GM23338 (cell line): ENCODE data around the gene GPC5. TPM values are rescaled to one million over a fixed set of nuclear protein-coding genes. Genes with fewer than 3 reads are reported as not detected.

Experiments used
- ATAC-seq: fragments of 200-7000 bp; cut with Tn5 transposase; 3 replicates; pipeline ENCODE4 v1.9.1; 2020
- DNase-seq: peaks from one replicate; pipeline ENCODE4 v3.0.0-alpha.2; 2015; ENCODE audit warnings: low spot score
- H2AFZ ChIP-seq: fragments of 200-600 bp; sonication (generic); 2 replicates; pipeline ENCODE4 v1.8.0; 2016; ENCODE audit warnings: antibody characterized with exemption, mild to moderate bottlenecking, moderate library complexity
- H3F3A ChIP-seq: fragments of 200-600 bp; sonication (generic); replicated peaks from 2 replicates; pipeline ENCODE4 v1.8.0; 2017; ENCODE audit warnings: antibody characterized with exemption, mixed run types, low read depth
- H3K27ac ChIP-seq: fragments of 200-600 bp; sonication (generic); 2 replicates; pipeline ENCODE4 v1.6.1; 2016; ENCODE audit warnings: low read depth
- H3K27me3 ChIP-seq: fragments of 200-600 bp; sonication (generic); 2 replicates; pipeline ENCODE4 v1.8.0; 2016; ENCODE audit warnings: mild to moderate bottlenecking, mixed run types, moderate library complexity; ENCODE audit not compliant: insufficient read depth
- H3K36me3 ChIP-seq: fragments of 200-600 bp; sonication (generic); 2 replicates; pipeline ENCODE4 v1.8.0; 2016; ENCODE audit warnings: mild to moderate bottlenecking; ENCODE audit not compliant: insufficient read depth
- H3K4me1 ChIP-seq: fragments of 200-600 bp; sonication (generic); 2 replicates; pipeline ENCODE4 v1.8.0; 2016; ENCODE audit warnings: mild to moderate bottlenecking, moderate library complexity; ENCODE audit not compliant: insufficient read depth
- H3K4me2 ChIP-seq: fragments of 200-600 bp; sonication (generic); 2 replicates; pipeline ENCODE4 v1.7.1; 2017; ENCODE audit warnings: mixed run types
- H3K4me3 ChIP-seq: fragments of 200-600 bp; sonication (generic); 2 replicates; pipeline ENCODE4 v1.6.1; 2016; ENCODE audit warnings: mixed run types
- H3K79me2 ChIP-seq: fragments of 200-600 bp; sonication (generic); replicated peaks from 2 replicates; pipeline ENCODE4 v1.8.0; 2017; ENCODE audit warnings: mild to moderate bottlenecking; ENCODE audit not compliant: insufficient read depth
- H3K9me2 ChIP-seq: fragments of 200-600 bp; sonication (generic); 2 replicates; pipeline ENCODE4 v1.8.0; 2017; ENCODE audit not compliant: insufficient read depth
- H4K20me1 ChIP-seq: fragments of 200-600 bp; sonication (generic); replicated peaks from 2 replicates; pipeline ENCODE4 v1.8.0; 2017; ENCODE audit warnings: mild to moderate bottlenecking; ENCODE audit not compliant: insufficient read depth
- H3K27ac Mint-ChIP-seq: 2 replicates; pipeline ENCODE4 v1.8.0; 2020; ENCODE audit warnings: inconsistent platforms, mild to moderate bottlenecking, moderate library complexity, mixed read lengths
- H3K27me3 Mint-ChIP-seq: 3 replicates; pipeline ENCODE4 v1.8.0; 2022; ENCODE audit warnings: low read depth, mild to moderate bottlenecking, moderate library complexity, mixed read lengths, inconsistent platforms; ENCODE audit not compliant: insufficient read depth, poor library complexity
- H3K36me3 Mint-ChIP-seq: 3 replicates; pipeline ENCODE4 v1.8.0; 2021; ENCODE audit warnings: low read depth, mild to moderate bottlenecking, inconsistent platforms, moderate library complexity, mixed read lengths
- H3K4me1 Mint-ChIP-seq: 3 replicates; pipeline ENCODE4 v1.8.0; 2020; ENCODE audit warnings: mild to moderate bottlenecking, inconsistent platforms, mixed read lengths
- H3K4me3 Mint-ChIP-seq: 3 replicates; pipeline ENCODE4 v1.8.0; 2021; ENCODE audit warnings: moderate library complexity, mild to moderate bottlenecking, inconsistent platforms, mixed read lengths
- H3K9me3 Mint-ChIP-seq: 3 replicates; pipeline ENCODE4 v1.8.0; 2020; ENCODE audit warnings: moderate library complexity, mild to moderate bottlenecking, inconsistent platforms, mixed read lengths
- CREB1 ChIP-seq: fragments of 250-450 bp; sonication (Bioruptor Pico); IDR thresholded peaks from 2 replicates; pipeline ENCODE4 v1.5.0; 2020; ENCODE audit warnings: low read depth, mild to moderate bottlenecking, moderate library complexity
- CTCF ChIP-seq, 2 experiments: fragments of 200-600 bp in 1 of 2; sonication (generic) in 1 of 2; conservative IDR thresholded peaks; 2 replicates each; pipeline versions ENCODE4 v1.5.1 to v1.6.1; 2016 to 2017; ENCODE audit warnings: antibody characterized with exemption in 2 of 2, low read depth in 2 of 2, mild to moderate bottlenecking in 2 of 2, moderate library complexity in 1 of 2
- ETS1 ChIP-seq: IDR thresholded peaks from 2 replicates; pipeline ENCODE4 v1.6.1; 2016; ENCODE audit warnings: antibody characterized with exemption
- EZH2 ChIP-seq: fragments of 200-600 bp; sonication (generic); IDR thresholded peaks from one replicate; pipeline ENCODE4 v1.8.0; 2017; ENCODE audit warnings: antibody characterized with exemption, mild to moderate bottlenecking, low read depth; ENCODE audit not compliant: unreplicated experiment
- EZH2phosphoT487 ChIP-seq: fragments of 200-600 bp; sonication (generic); IDR thresholded peaks from one replicate; pipeline ENCODE4 v1.8.1; 2018; ENCODE audit warnings: antibody characterized with exemption; ENCODE audit not compliant: unreplicated experiment
- JUNB ChIP-seq: IDR thresholded peaks from one replicate; pipeline ENCODE4 v1.6.1; 2016; ENCODE audit warnings: antibody characterized with exemption; ENCODE audit not compliant: unreplicated experiment
- NANOG ChIP-seq: IDR thresholded peaks from 2 replicates; pipeline ENCODE4 v1.6.1; 2016; ENCODE audit warnings: antibody characterized with exemption, borderline replicate concordance
- POLR2AphosphoS5 ChIP-seq: IDR thresholded peaks from 2 replicates; pipeline ENCODE4 v1.6.1; 2016; ENCODE audit warnings: antibody characterized with exemption, low read depth
- REST ChIP-seq: IDR thresholded peaks from one replicate; pipeline ENCODE4 v1.6.1; 2018; ENCODE audit warnings: antibody characterized with exemption; ENCODE audit not compliant: unreplicated experiment
- STAT1 ChIP-seq: IDR thresholded peaks from one replicate; pipeline ENCODE4 v1.6.1; 2016; ENCODE audit warnings: antibody characterized with exemption; ENCODE audit not compliant: unreplicated experiment
- ZNF114 ChIP-seq: fragments of 250-450 bp; sonication (Bioruptor Pico); IDR thresholded peaks from 2 replicates; pipeline ENCODE4 v1.5.0; 2020; ENCODE audit warnings: mild to moderate bottlenecking, moderate library complexity
- ZNF331 ChIP-seq: fragments of 250-450 bp; sonication (Bioruptor Pico); IDR thresholded peaks from 2 replicates; pipeline ENCODE4 v1.5.0; 2020; ENCODE audit warnings: low read depth, mild to moderate bottlenecking, moderate library complexity
- ZNF462 ChIP-seq: fragments of 250-450 bp; sonication (Bioruptor Pico); IDR thresholded peaks from 2 replicates; pipeline ENCODE4 v1.5.0; 2020; ENCODE audit warnings: mild to moderate bottlenecking, moderate library complexity
- polyA plus RNA-seq: library from polyadenylated mRNA; unstranded; fragments of >200 nt; fragmentation: Nextera tagmentation; extraction: Ambion mirVana; gene quantifications from 2 replicates; pipeline ENCODE4 v1.2.1, GENCODE V29; 2016
- total RNA-seq: library from RNA; depleted of rRNA; stranded (reverse); fragments of >200 nt; shearing (Covaris generic); gene quantifications from 2 replicates; pipeline ENCODE4 v1.2.3, GENCODE V29; 2014

Gene GPC5
- total and polyA plus RNA-seq, 2 experiments from 2014 or later = 0.95 to 1.1 TPM

- TF ChIP-seq EZH2phosphoT487 = no peak
- no peak for TF ChIP-seq ZNF114 (CRISPR knock-in tag)
- TF ChIP-seq ZNF331 (CRISPR knock-in tag) = no peak
These were observed 1192.1 kb downstream of the GPC5 start (continued) for GRCh38 chr13:92590503-92590908.

- H3K27me3 ChIP-seq = no peaks in the 10 kb centered on the region
- H3K36me3 ChIP-seq = no peaks in the 10 kb centered on the region
- Mint-ChIP-seq H3K27ac (no peak overlapping the region), H3K36me3 (no peaks in the 10 kb centered on the region), H3K27me3 (peaks cover 2% of the 10 kb centered on the region), H3K4me1 (no peaks in the 10 kb centered on the region), H3K9me3 (no peaks in the 10 kb centered on the region), H3K4me3 (no peak overlapping the region)
- DNase-seq (no peak), ATAC-seq (no peak)
- H3F3A ChIP-seq = no peaks in the 10 kb centered on the region
- H3K4me2 ChIP-seq = no peak overlapping the region
- H3K4me1 ChIP-seq = no peaks in the 10 kb centered on the region
- H2AFZ ChIP-seq = no peak overlapping the region
- no peaks in the 10 kb centered on the region for H3K9me2 ChIP-seq
- no peaks in the 10 kb centered on the region for H4K20me1 ChIP-seq
- H3K79me2 ChIP-seq = no peaks in the 10 kb centered on the region
- no peak overlapping the region for H3K27ac ChIP-seq
- H3K4me3 ChIP-seq = no peak overlapping the region
- TF ChIP-seq CREB1 (CRISPR knock-in tag) (no peak), POLR2AphosphoS5 (no peak), JUNB (no peak), ETS1 (no peak), NANOG (no peak), ZNF114 (CRISPR knock-in tag) (no peak), ZNF331 (CRISPR knock-in tag) (no peak), EZH2phosphoT487 (no peak), CTCF (conservative IDR thresholded peaks at IDR 0.05; ENCODE audit: low read depth in 2 of 2) (no peak), ZNF462 (no peak), STAT1 (no peak), REST (no peak), EZH2 (no peak)
These were observed 1192.7 kb downstream of the GPC5 start for GRCh38 chr13:92591117-92591516.
